ENCODE results near the gene SYMPK. TPM values are rescaled to one million over a fixed set of nuclear protein-coding genes. Genes with fewer than 3 reads are reported as not detected.
A peak's percentile ranks its signal among the peaks of the same experiment; 100 is the strongest.
"Not testable (repeated sequence)": the region's sequence is repeated elsewhere in the genome, so short reads cannot be mapped to it uniquely, and the experiment has no call there.

The SYMPK gene
- total RNA-seq, 1 donor from 2014 or later, result 23.1 TPM

- peak; percentile 97 for DNase-seq (ENCODE audit: low spot score)
Measured at GRCh38 chr19:45885556-45886426, 22.8 kb upstream of the SYMPK start, which contains the start of gene IRF2BP1. TSS of gene IRF2BP1 (minus strand) at chr19:45886141. CDS start at chr19:45885774, 367 bp downstream.

- DNase-seq (ENCODE audit: low spot score), result no peak
Measured at GRCh38 chr19:45884682-45885555, 22.0 kb upstream of the SYMPK start.

GRCh38 chr19:45883881-45884681, 21.1 kb upstream of the SYMPK start:
- DNase-seq (ENCODE audit: low spot score), result no peak

GRCh38 chr19:45883586-45883880, 20.6 kb upstream of the SYMPK start:
- DNase-seq (ENCODE audit: low spot score), result no peak

GRCh38 chr19:45882652-45883585, 20.0 kb upstream of the SYMPK start:
- peak; percentile 81 for DNase-seq (ENCODE audit: low spot score)

GRCh38 chr19:45881909-45882528, 19.1 kb upstream of the SYMPK start:
- DNase-seq (ENCODE audit: low spot score), result no peak

GRCh38 chr19:45881082-45881908, 18.3 kb upstream of the SYMPK start:
- no peak for DNase-seq (ENCODE audit: low spot score)

GRCh38 chr19:45879971-45880370, 17.0 kb upstream of the SYMPK start:
- DNase-seq (ENCODE audit: low spot score), result no peak

- DNase-seq (ENCODE audit: low spot score), result no peak
Measured at GRCh38 chr19:45879055-45879454, 16.1 kb upstream of the SYMPK start.

GRCh38 chr19:45878043-45878794, 15.3 kb upstream of the SYMPK start:
- DNase-seq (ENCODE audit: low spot score), result no peak

- DNase-seq (ENCODE audit: low spot score), result peak; percentile 65
Measured at GRCh38 chr19:45876411-45877197, 13.7 kb upstream of the SYMPK start.

GRCh38 chr19:45876161-45876410, 13.1 kb upstream of the SYMPK start:
- DNase-seq (ENCODE audit: low spot score), result no peak

GRCh38 chr19:45874620-45874966, 11.6 kb upstream of the SYMPK start:
- no peak for DNase-seq (ENCODE audit: low spot score)

GRCh38 chr19:45873219-45873772, 10.3 kb upstream of the SYMPK start:
- DNase-seq (ENCODE audit: low spot score), result no peak

GRCh38 chr19:45872095-45872919, 9.4 kb upstream of the SYMPK start:
- no peak for DNase-seq (ENCODE audit: low spot score)

GRCh38 chr19:45870798-45871197, 7.9 kb upstream of the SYMPK start:
- DNase-seq (ENCODE audit: low spot score), result no peak

- DNase-seq (ENCODE audit: low spot score), result not testable (repeated sequence)
Measured at GRCh38 chr19:45867241-45867640, 4.3 kb upstream of the SYMPK start.
